Stimulated activated CD4-positive, alpha-beta T cell treated with anti-CD3 and anti-CD28 coated beads, Interleukin-1b, Interleukin-23, amount 100 ng/mL, for 1 hour (primary cell): ENCODE measurements around the gene CAB39.

Experiments used
- DNase-seq, 2 donors: peaks; one replicate each; pipeline ENCODE4 v3.0.0-alpha.2; 2020; ENCODE audit warnings: low read depth in 2 of 2

The CAB39 gene

DNA sequence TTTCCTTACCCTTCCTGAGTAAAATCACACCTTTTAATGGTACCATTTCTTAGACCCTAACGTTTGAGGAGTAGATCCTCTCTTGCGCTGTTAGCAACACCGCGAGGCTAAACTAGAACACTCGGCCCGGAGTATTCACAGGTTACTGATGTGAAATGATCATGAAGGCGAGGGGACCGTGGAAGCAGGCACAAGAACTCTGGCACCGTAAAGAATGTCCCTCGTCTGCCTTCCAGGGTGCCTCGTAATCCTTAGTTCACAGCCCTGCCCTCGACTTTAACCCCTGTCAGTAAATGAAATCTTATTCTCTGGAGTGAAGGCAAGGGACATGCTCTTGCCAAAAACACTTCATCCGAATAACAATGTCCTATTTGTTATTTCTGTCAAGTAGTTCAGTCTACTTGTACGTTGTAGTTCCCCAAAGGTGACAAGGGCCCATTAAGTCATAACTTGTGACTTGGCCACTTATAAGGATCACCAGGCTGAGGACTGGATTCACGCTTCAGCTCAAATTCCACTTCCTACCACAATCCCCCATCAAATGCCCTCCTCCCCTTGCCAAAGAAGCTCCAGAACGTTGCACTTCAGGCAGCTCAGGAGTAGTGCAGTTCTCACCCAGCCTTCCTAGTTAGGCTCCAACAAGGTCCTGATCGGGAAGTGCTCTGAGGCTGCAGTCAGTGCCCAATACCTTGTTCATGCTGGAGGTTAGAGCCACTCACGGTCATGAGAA is 108.8 kb downstream of the CAB39 start:
- DNase-seq: no peak

DNA sequence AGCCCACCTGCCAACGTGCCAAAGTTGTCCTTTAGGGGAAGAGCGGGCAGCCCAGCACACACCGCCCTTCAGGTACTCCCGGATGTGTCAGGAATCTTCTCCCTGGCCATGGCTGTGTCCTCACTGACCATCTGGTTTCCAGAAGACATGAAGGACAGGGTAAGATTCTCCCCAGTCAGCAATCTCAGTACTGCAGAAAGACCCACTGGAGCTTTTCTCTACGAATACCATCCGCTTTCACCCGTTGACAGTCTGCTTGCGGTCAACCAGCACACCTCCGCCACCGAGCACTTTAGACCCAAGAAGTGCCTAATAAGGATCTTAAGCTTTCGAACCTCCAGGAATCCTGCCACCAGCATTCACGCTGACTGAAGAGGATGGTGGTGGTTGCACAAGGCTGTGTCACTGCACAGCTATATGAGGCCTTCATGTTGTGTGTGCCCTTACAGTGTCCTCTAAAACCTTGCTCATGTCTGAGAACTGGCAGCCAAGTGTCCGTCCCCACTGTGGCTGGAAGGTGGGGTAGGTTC is 109.4 kb downstream of the CAB39 start:
- DNase-seq: no peak

DNA sequence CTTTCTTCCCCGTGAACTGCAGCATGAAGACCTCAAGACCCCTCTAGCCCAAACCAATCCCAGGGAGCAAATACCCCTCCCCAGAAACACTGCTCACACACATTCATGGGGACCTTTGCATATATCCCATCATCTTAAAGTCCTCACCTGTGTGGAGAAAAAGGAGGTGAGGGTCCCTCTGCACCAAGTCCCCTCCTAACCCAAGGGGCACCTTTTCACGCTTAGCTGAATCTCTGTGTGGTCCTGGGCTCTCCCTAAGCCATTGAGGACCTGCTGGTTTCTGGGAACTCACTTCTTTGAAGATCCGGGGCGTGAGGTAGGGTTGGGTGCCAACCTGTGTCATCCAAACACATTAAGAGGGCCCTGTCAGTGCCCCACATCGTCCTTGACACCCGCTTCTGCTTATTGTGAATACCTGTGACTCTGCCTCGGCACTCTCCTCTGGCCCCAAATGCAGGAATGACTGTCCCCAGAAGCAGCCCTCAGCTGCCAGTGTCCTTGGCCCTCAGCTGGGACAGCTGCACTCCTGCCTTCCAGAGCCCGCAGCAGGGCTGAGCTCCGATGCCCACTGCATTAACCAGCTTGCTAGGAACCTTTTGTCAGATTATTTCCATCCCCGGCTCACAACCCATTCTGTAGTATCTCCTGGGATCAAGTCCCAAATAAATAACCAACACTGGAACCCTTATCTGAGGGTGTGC is 110.8 kb downstream of the CAB39 start:
- no peak for DNase-seq

DNA sequence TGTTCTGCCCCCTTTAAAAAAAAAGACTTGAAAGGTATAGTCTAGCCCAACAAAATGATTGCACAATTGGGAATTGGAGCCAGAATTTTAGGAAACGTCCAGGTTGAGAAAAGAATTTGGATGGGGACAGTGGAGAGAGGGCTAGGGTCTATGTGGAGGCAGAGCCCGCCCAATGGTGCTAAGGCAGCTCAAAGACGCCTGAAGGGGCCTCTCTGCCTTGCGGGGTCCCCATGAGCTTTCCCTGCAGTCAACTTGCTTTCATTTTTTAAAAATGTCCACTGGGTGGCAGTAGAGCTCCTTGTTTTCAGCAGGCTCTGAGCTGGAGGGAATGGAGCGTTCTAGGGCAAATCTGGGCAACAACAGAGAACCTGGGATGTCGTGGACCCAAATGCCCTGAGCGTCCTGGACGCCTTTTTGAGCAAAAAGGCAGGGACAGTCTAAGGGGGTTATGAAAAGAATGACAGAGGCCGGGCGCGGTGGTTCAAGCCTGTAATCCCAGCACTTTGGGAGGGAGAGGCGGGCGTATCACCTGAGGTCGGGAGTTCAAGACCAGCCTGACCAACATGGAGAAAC is 111.8 kb downstream of the CAB39 start:
- peak in 1 of 2 donors; percentile 8 for DNase-seq

DNA sequence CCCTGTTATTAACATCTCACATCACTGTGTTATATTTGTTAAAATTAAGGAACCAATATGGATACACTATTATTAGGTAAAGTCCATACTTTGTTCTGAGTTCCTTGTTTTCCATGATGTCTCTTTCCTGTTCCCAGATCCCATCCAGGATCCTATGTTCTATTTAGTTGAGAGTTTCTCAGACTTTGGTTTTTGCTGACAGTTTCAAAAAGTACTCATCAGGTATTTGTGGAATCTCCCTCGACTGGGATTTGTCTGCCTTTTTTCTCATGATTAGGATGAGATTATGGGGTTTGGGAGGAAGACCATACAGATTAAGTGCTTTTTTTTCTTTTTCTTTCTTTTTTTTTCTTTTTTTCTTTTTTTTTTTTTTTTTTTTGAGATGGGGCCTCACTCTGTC is 112.7 kb downstream of the CAB39 start:
- DNase-seq: no peak

DNA sequence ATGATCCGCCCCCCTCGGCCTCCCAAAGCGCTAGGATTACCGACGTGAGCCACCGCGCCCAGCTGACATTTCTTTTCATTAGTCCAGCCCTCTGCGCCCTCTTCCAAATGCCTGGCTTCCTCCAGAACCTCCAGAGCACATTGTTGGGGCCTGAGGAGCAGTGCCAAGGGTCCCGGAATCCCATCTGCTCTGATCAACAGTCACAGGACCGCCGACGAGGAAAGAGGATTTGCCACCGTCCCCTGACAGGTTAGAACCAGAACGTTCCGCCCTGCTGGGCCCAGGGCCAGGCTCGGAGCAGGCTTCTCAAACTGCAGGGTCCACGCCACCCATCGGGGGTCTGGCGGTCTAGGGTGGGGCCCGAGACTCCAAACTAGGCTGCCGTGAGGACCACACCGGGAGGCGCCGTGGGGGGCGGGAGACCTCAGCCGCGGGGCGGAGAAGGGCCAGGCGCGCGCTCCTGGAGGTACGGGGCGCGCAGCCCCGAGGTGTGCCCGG is 115.2 kb downstream of the CAB39 start:
- no peak for DNase-seq

DNA sequence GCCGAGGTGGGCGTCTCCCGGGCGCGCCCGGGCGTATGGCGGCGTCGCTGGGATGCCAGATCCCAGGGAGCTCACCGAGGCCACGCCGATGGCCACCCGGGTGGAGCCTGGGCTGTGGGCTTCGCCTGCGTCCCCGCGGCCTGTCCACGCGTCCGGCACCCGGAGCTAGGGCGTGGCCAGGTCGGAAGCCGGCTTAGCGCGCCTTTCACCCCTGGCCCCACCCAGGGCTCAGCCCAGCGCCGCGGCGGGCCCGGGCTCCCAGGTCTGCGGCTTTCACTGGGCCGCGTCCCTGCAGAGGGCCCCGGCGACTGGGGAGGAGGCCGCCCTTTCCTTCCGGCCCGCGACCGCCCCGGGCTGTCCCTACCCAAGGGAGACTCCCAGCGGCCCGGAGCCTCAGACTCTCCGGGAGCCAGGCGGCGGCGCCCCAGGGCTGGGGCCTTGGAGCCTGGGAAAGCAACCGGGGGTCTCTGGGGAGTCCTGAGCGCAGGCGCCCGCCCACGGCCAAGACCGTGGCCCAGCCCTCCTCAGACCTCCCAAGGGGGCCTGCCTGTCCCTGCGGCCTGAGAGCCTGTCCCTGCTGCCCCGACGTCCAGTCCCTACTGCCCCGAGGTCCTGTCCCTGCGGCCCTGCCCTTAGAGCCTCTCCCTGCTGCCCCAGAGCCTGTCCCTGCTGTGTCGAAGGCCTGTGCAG is 115.8 kb downstream of the CAB39 start:
- no peak for DNase-seq

DNA sequence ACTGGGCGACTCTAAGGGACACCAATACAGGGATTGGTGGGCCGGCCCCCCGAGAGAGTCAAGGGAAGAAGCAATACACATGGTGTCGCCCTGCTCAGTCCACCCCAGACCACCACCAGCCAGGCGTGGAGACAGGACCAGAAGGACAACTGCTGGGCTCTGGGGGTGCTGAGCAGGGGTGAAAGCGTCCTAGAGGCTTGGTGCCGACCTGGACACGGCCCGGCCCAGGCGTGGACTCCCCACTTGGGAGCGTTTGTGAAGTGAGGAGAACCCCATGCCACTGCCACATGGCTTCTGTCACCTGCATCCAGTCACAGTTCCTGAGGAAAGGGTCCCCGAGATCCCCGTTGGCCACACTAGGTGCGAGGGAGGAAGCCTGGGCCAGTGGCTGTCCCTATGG is 116.7 kb downstream of the CAB39 start:
- DNase-seq: no peak

DNA sequence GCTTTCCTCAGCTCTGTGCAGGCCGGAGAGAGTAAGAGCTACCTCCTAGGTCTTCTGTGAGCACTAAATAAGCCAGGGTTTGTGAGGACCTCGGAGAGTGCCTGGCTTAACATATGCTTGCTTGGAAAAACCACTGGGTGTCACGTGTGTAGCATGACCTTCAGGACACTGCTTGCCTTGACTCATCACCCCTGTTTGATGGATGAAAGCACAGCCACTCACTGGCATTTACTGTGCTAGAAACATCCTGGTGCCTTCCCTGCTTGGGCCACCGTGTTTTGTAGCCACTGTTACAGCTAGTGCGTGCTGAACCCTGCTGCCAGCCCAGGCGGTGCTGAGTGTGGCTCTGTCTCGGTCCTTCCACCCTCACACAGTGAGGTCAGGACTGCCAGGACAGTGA is 117.3 kb downstream of the CAB39 start:
- no peak for DNase-seq

DNA sequence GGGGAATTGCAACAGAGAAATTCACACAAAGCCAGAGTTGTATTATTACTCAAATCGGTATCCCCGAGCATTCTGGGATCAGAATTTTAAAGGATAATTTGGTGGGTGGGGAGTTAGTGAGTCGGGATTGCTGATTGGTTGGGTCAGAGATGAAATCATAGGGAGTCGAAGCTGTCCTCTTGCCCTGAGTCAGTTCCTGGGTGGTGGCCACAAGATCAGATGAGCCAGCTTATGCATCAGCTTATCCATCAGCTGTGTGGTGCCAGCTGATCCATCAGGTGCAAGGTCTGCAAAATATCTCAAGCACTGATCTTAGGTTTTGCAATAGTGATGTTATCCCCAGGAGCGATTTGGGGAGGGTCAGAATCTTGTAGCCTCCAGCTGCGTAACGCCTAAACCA is 117.8 kb downstream of the CAB39 start:
- no peak for DNase-seq

DNA sequence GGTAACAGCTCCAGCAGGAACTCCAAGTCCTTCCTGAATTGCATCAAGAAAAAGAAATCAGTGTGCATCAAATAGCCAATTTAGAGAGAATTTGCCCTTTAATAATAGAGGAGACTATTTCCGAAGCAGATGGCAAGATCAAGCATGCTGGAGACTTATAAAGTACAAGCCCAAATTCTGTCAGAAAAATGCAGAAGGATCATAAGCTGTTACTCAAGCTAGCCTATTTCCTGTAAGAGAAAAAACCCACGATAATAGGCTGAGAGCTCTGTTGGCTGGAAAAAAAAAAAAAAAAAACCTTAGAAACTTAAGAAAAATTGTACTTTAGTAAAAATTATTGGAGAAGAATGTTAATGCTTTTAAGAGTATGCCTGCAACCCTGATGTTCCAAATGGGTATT is 127.7 kb downstream of the CAB39 start:
- no peak for DNase-seq

DNA sequence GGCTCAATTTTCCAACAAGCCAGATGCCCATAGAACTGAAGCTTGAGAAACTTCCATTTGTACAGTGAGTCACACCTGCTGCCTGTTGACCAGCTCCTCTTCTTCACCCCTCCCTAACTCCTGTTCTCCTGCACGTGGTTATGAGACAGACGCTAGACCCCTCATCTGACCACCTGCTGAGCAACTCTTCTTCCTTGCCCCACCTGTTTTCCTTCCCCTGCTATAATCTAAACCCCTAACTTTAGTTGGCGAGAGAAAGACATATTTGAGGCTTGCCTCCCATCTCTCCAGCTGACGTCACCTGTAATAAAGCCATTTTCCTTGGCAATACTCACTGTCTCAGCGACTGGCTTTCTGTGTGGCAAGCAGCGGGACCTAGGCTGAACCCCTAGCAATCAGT is 129.8 kb downstream of the CAB39 start:
- no peak for DNase-seq

DNA sequence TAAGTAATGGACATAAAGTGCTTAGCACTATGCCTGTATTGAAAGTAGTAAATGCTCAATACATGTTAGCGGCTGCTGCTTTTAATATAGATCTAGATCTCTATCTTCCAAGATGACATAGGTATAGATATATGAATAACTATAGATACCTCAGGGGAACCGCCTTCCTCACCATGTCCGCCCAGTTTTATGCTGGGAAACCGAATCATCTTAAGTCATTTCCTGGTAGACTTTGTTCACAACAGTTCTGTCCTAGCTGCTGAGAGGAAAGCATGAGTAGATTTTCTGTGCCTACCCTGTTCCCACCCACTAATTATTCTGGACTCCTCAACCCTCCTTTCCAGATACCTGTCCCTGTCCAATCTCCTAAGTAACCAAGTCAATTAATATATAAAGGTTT is 130.5 kb downstream of the CAB39 start:
- DNase-seq: no peak

DNA sequence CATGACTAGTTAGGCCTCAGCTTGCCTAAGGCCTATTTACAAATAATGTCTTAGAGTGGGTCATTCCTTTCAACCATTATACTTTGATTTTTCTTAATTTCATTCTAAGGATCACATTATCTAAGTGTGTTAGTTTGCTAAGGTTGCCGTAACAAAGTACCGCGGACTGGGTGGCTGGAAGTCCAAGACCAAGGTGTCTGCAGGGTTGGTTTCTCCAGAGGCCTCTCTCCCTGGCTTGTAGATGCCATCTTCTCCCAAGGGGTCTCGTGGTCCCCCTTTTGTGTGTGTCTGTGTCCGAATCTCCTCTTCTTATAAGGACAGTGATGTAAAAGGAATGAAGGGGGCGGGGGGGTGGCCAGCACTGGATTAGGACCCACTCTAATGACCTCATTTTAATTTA is 133.7 kb downstream of the CAB39 start:
- no peak for DNase-seq

DNA sequence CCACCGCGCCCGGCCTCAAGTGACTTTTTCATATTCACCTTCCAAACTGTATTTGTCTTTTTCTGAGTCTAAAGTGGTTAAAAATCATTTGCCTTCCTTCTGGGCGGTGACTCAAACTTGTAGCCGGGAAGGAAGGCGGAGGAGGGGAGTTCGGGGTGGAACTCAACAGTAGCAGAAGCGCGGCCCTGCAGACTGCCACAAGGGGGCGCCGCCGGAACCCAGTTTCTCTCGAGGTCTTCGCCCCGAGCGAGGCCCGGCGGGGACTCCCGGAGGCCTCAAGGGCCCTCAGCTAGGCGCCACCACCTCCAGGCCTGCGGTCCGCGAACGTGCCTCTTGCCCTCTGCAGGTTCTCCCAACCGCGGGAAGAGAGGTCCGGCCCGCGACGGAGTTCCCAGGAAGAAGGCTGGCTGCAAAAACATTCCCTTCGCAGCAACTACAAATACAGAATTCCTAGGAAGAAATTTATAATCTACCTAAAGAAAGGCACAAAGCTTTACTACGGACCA is 135.3 kb downstream of the CAB39 start:
- peak; percentile 67 to 94 for DNase-seq

DNA sequence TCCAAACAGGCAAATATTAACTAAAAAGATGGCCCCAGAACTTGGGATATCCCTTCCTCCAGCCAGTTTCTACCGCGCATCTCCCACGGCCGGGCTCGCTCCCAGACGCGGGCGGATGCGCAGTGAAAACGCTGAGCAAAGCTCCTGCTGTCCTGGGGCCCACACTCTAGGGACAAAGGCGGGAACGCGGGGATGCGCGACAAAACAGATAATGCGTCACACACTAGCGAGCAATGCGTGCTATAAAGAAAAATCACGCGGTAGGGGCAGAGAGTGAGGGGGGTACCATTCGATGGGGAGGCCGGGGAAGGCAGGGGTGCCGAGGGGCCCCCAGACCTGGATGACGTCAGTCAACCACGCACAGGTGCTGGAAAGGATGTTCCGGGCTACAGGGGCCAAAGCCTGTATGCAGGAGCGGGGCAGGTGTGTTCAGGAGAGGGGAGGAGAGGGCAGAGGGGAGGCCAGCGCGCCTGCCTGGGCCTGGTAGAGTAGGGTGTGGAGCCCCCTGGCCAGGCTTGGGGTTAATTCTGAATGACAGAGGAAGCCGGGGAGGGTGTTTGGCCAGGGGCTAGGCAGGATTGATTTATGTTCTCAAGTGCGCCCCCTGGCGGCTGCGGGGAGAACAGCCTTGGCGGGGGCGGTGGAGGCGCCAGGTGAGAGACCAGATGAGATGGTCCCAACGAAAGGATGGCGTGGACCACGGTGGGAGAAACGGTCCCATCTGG is 137.2 kb downstream of the CAB39 start:
- DNase-seq: peak; percentile 31 to 58

DNA sequence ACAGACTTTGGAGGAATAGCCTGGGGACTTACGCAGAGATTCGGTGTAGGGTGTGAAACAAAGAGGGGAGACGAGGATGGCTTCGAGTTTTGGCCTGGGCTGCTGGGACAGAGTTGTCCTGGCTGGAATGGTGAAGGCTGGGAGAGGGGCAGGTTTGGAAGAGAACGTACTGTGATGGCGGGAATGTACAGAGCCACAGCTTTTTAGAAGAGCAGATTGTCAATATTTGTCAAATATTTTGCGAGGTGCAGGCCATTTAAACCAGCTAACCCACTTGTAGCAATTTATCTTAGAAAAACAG is 137.7 kb downstream of the CAB39 start:
- DNase-seq: no peak

DNA sequence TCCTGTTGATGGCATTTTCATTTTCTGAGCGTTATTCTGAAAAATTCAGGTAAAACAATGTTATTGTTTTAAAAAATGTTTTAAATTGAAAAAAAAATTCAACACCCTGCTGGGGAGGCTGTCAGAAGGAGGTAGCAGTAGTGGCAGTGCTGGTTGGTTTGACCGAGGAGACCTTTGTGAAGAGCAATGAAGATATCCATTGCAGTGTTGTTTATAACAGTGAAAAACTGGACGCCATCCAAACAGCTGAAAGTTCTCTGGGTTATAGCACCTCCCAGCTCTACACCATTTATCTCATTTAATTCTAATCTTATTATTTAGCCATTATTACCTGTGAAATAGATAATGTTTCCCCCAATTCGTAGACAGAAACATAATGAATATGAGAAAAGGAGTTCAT is 139.5 kb downstream of the CAB39 start:
- no peak for DNase-seq

DNA sequence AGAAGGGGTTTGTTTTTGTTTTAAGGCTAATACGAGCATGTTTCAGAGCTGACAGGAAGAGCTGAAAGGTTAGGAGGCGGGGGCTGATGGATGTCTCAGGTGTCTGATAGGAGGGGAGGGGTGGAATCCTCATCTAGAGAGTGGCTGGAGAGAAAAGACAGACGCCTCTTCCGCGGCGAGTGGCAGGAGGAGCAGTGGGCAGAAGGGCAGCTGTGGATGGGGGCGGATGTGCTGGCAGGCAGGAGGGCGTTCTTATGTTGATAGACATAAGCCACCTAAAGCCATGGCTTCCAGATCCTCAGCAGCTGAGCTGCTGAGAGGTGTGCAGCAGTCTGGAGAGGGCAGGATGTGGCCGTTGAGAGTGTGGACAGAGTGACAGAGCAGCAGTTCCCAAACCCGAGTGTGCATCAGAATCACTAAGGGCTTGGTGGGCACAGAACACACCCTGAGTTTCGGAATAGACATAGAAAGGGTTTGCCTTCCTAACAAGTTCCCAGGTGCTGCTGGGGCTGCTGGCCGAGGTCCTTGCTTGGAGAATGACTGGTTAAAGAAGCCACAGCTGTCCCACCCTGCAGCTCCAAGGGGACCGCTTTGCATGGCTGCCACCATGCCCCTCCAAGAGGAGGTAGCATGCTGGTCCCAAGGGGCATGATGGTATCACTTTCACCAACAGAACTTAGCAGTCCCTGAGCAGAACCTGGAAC is 149.1 kb downstream of the CAB39 start:
- no peak for DNase-seq

DNA sequence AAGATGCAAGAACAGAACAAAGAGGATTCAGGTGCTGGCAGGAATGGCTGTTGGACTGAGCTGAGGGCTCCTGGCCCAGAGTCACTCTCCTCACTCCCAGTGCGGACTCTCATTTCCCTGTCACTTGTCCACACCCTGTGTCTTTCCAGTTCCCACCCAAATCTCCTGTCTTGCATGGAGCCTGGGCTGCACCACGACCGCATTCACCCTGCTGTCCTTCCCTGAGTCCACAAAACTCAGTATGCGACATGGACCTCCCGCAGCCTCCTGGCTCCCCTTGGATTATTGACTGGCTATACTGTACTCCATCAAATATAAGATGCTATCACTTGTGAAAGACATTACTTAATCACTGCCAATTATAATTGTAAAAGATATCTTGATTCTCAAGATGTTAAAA is 149.7 kb downstream of the CAB39 start:
- no peak for DNase-seq

DNA sequence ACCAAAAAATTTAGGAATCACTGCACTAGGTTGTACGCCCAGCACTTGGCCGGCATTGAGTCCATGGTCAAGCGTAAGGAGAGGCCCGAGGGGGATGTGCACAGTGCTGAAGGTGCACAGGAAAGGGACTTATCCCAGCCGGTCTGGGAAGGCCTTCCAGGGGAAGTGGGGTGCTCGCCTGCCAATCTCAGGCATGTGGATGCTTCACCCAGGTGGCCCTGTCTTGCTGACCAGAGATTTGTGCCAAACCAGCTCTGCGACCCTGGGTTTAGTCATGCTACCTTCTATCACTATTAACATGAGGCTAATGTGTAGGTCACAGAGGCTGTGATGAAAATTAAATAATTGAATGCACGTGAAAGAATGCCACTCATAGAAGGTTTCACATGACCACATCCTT is 150.4 kb downstream of the CAB39 start:
- no peak for DNase-seq
